Esophagus (tissue), 2 donors: ENCODE results near the gene LSM14A. TPM values are rescaled to one million over a fixed set of nuclear protein-coding genes. Genes with fewer than 3 reads are reported as not detected.

Experiments used
- H3K27ac ChIP-seq, 2 donors: one replicate each; pipeline ENCODE4 v1.5.1; 2013; ENCODE audit warnings: low read depth in 2 of 2, mild to moderate bottlenecking in 2 of 2, inconsistent platforms in 1 of 2, low read length in 1 of 2, moderate library complexity in 1 of 2
- H3K27me3 ChIP-seq, 2 donors: one replicate each; pipeline ENCODE4 v1.6.1; 2013; ENCODE audit warnings: low read length in 2 of 2, control low read depth in 1 of 2, mild to moderate bottlenecking in 1 of 2; ENCODE audit not compliant: insufficient read depth in 2 of 2, control insufficient read depth in 1 of 2
- H3K36me3 ChIP-seq, 2 donors: one replicate each; pipeline ENCODE4 v1.6.1; 2013; ENCODE audit warnings: low read length in 1 of 2; ENCODE audit not compliant: control insufficient read depth in 2 of 2, insufficient read depth in 2 of 2
- H3K4me1 ChIP-seq, 2 donors: one replicate each; pipeline ENCODE4 v1.6.1; 2013; ENCODE audit warnings: low read length in 1 of 2; ENCODE audit not compliant: control insufficient read depth in 2 of 2, insufficient read depth in 2 of 2
- H3K4me3 ChIP-seq, 2 donors: one replicate each; pipeline ENCODE4 v1.5.1; 2013; ENCODE audit warnings: low read length in 2 of 2, mild to moderate bottlenecking in 2 of 2, low read depth in 1 of 2, moderate library complexity in 1 of 2
- H3K9me3 ChIP-seq, 2 donors: one replicate each; pipeline ENCODE4 v1.6.1; 2013; ENCODE audit warnings: mild to moderate bottlenecking in 2 of 2, low read depth in 1 of 2, low read length in 1 of 2, moderate library complexity in 1 of 2; ENCODE audit not compliant: control insufficient read depth in 2 of 2, insufficient read depth in 1 of 2
- WGBS, 2 donors: extraction: QIAGEN DNeasy Blood & Tissue Kit; methylation state at CpG; one replicate each; pipeline ENCODE4 v1.1.7; 2013; 5-methylcytosine and 5-hydroxymethylcytosine counted together
- polyA plus RNA-seq, 2 donors: library from polyadenylated mRNA; stranded (reverse); fragments of 200-250 nt; gene quantifications; one replicate each; pipeline ENCODE4 v1.2.3, GENCODE V29; 2013
- donor health status: healthy with polysubstance abuse.
- donor health status: Bipolar disorder and iron deficiency.

LSM14A gene
- polyA plus RNA-seq, 2 donors, result 31.4 to 57.2 TPM

GRCh38 chr19:34217952-34218817 lies 45.9 kb downstream of the LSM14A start:
- Histone ChIP-seq H3K27me3 (no peaks in the 10 kb centered on the region), H3K4me3 (no peak overlapping the region), H3K4me1 (no peaks in the 10 kb centered on the region), H3K27ac (no peak overlapping the region), H3K9me3 (no peaks in the 10 kb centered on the region), H3K36me3 (peaks cover 6 to 9% of the 10 kb centered on the region in 2 donors)
- 71 to 72% methylated on average over 18 of the region's 18 CpGs for WGBS, 2 donors

GRCh38 chr19:34218818-34219164 lies 46.5 kb downstream of the LSM14A start:
- Histone ChIP-seq H3K27ac (no peak overlapping the region), H3K4me1 (no peaks in the 10 kb centered on the region), H3K27me3 (no peaks in the 10 kb centered on the region), H3K36me3 (peaks cover 10 to 12% of the 10 kb centered on the region in 2 donors), H3K4me3 (no peak overlapping the region), H3K9me3 (no peaks in the 10 kb centered on the region)
- 67 to 76% methylated on average over 2 of the region's 2 CpGs for WGBS, 2 donors

GRCh38 chr19:34220472-34221063 lies 48.3 kb downstream of the LSM14A start:
- Histone ChIP-seq H3K27me3 (no peaks in the 10 kb centered on the region), H3K36me3 (peaks cover 9 to 17% of the 10 kb centered on the region in 2 donors), H3K27ac (no peak overlapping the region), H3K9me3 (no peaks in the 10 kb centered on the region), H3K4me3 (no peak overlapping the region), H3K4me1 (no peaks in the 10 kb centered on the region)
- WGBS, 2 donors, result 71 to 72% methylated on average over 4 of the region's 4 CpGs

GRCh38 chr19:34222386-34222785 lies 50.1 kb downstream of the LSM14A start:
- Histone ChIP-seq H3K36me3 (peaks cover 9 to 17% of the 10 kb centered on the region in 2 donors), H3K27me3 (no peaks in the 10 kb centered on the region), H3K4me1 (no peaks in the 10 kb centered on the region), H3K9me3 (no peaks in the 10 kb centered on the region), H3K4me3 (no peak overlapping the region), H3K27ac (no peak overlapping the region)
- 47 to 61% methylated on average over 1 of the region's 1 CpG for WGBS, 2 donors

- 83 to 84% methylated on average over 2 of the region's 2 CpGs for WGBS, 2 donors
- Histone ChIP-seq H3K27me3 (no peaks in the 10 kb centered on the region), H3K27ac (no peak overlapping the region), H3K4me1 (no peaks in the 10 kb centered on the region), H3K9me3 (no peaks in the 10 kb centered on the region), H3K36me3 (peaks cover 6 to 24% of the 10 kb centered on the region in 2 donors), H3K4me3 (no peak overlapping the region)
Observed at GRCh38 chr19:34224996-34225658, 52.8 kb downstream of the LSM14A start.

- no peak overlapping the region for H3K4me3 ChIP-seq
- H3K27me3 ChIP-seq, result no peaks in the 10 kb centered on the region
- no peaks in the 10 kb centered on the region for H3K9me3 ChIP-seq
- no peaks in the 10 kb centered on the region for H3K4me1 ChIP-seq
- H3K36me3 ChIP-seq, result peaks cover 8 to 24% of the 10 kb centered on the region in 2 donors
- H3K27ac ChIP-seq, result no peak overlapping the region
Observed at GRCh38 chr19:34225659-34226015, 53.3 kb downstream of the LSM14A start.

GRCh38 chr19:34226036-34226435 lies 53.7 kb downstream of the LSM14A start:
- Histone ChIP-seq H3K9me3 (no peaks in the 10 kb centered on the region), H3K27me3 (no peaks in the 10 kb centered on the region), H3K4me1 (no peaks in the 10 kb centered on the region), H3K27ac (no peak overlapping the region), H3K36me3 (peaks cover 8 to 24% of the 10 kb centered on the region in 2 donors), H3K4me3 (no peak overlapping the region)
- 87 to 91% methylated on average over 2 of the region's 2 CpGs for WGBS, 2 donors

GRCh38 chr19:34228347-34228746 lies 56.0 kb downstream of the LSM14A start:
- Histone ChIP-seq H3K4me1 (peaks cover 0 to 5% of the 10 kb centered on the region in 2 donors), H3K9me3 (no peaks in the 10 kb centered on the region), H3K27me3 (no peaks in the 10 kb centered on the region), H3K27ac (no peak overlapping the region), H3K4me3 (no peak overlapping the region), H3K36me3 (peaks cover 4 to 17% of the 10 kb centered on the region in 2 donors)
- 64 to 71% methylated on average over 1 of the region's 1 CpG for WGBS, 2 donors

- WGBS, 2 donors, result 95 to 96% methylated on average over 3 of the region's 3 CpGs
- Histone ChIP-seq H3K27ac (no peak overlapping the region), H3K4me3 (no peak overlapping the region), H3K9me3 (no peaks in the 10 kb centered on the region), H3K4me1 (peaks cover 0 to 5% of the 10 kb centered on the region in 2 donors), H3K36me3 (peaks cover 2 to 14% of the 10 kb centered on the region in 2 donors), H3K27me3 (no peaks in the 10 kb centered on the region)
Observed at GRCh38 chr19:34228762-34229161, 56.5 kb downstream of the LSM14A start.
